ENCODE data around the gene MYL5. TPM values are rescaled to one million over a fixed set of nuclear protein-coding genes. Genes with fewer than 3 reads are reported as not detected.

Gene MYL5
- total and polyA plus RNA-seq, 2 of the 4 experiments (the other 2 are of a cell fraction): 9.1 to 16.0 TPM

GRCh38 chr4:709348-709747 is 35.0 kb downstream of the MYL5 start:
- Histone ChIP-seq H2BK5ac (ENCODE audit: low read depth, low read length, poor library complexity, severe bottlenecking) (no peak overlapping the region), H2BK120ac (ENCODE audit: low read depth, low read length) (no peak overlapping the region), H3K56ac (ENCODE audit: extremely low read depth, insufficient read depth, low read length) (no peak overlapping the region), H2BK15ac (ENCODE audit: low read depth, low read length) (no peak overlapping the region), H3K36me3 (ENCODE audit: control insufficient read depth, insufficient read depth, low read length) (peaks cover 12% of the 10 kb centered on the region), H2AFZ (replicated peaks; ENCODE audit: low read length, poor library complexity) (no peak overlapping the region), H3K9ac (ENCODE audit: low read depth, low read length) (no peak overlapping the region), H3K4me2 (ENCODE audit: low read depth, low read length) (no peak overlapping the region), H4K5ac (ENCODE audit: low read depth, low read length) (no peak overlapping the region), H4K8ac (ENCODE audit: low read depth in 2 of 2, low read length in 2 of 2) (no peak overlapping the region), H3K9me3 (ENCODE audit: control insufficient read depth, insufficient read depth, low read length) (no peaks in the 10 kb centered on the region), H3K27ac (ENCODE audit: insufficient read depth, low read length) (no peak overlapping the region), H3K4me3 (ENCODE audit: insufficient read depth, low read depth, low read length) (no peak overlapping the region), H2BK20ac (ENCODE audit: low read depth, low read length) (no peak overlapping the region), H4K91ac (ENCODE audit: insufficient read depth, low read depth, low read length) (no peak overlapping the region), H2AK9ac (replicated peaks; ENCODE audit: low read depth, low read length, poor library complexity) (no peak overlapping the region), H3K18ac (ENCODE audit: low read depth, low read length) (no peak overlapping the region), H3K79me1 (ENCODE audit: low read depth in 1 of 2, low read length in 2 of 2) (peaks cover 15 to 44% of the 10 kb centered on the region in 2 experiments; a peak in 3 of 4 replicates), H3K27me3 (ENCODE audit: control insufficient read depth, insufficient read depth, low read length) (no peaks in the 10 kb centered on the region), H3K14ac (replicated peaks; ENCODE audit: low read depth, low read length) (no peak overlapping the region), H3K4me1 (ENCODE audit: control insufficient read depth, insufficient read depth, low read length) (peaks cover 14% of the 10 kb centered on the region; the same call in 1 of the 2 replicates), H3K23ac (ENCODE audit: low read depth, low read length) (no peak overlapping the region), H3K4ac (ENCODE audit: low read depth, low read length) (no peak overlapping the region), H4K20me1 (ENCODE audit: insufficient read depth, low read length) (peaks cover 58% of the 10 kb centered on the region), H3K9me1 (ENCODE audit: insufficient read depth, low read length) (peaks cover 14% of the 10 kb centered on the region), H2AK5ac (ENCODE audit: low read depth, low read length) (no peak overlapping the region)
- ChIA-PET CTCF (interaction anchor here (1.1 kb wide), 1 partner anchor 28 kb away, joined by 3 read pairs; no protein-coding TSS in a partner anchor), POLR2A (ENCODE audit: unreplicated experiment) (interaction anchor here (0.5 kb wide), 1 partner anchor 268 kb away, joined by 5 read pairs; no protein-coding TSS in a partner anchor)
- in situ Hi-C loops (cut with MboI; ENCODE audit: low sequenced_read_pairs): no loop called here
- no peak for TF ChIP-seq NFE2L2 (IDR thresholded peaks at IDR 0.05; ENCODE audit: low read depth, low read length)
- no peak for TF ChIP-seq POLR2A (IDR thresholded peaks at IDR 0.05; ENCODE audit: low read depth, low read length)
- no peak for TF ChIP-seq MXI1 (IDR thresholded peaks at IDR 0.05; ENCODE audit: borderline replicate concordance, low read depth, low read length)
- TF ChIP-seq RAD21 (IDR thresholded peaks at IDR 0.05; ENCODE audit: low read length): no peak
- TF ChIP-seq SMC3 (IDR thresholded peaks at IDR 0.05; ENCODE audit: low read depth, low read length): no peak
- TF ChIP-seq, protein P1, sequence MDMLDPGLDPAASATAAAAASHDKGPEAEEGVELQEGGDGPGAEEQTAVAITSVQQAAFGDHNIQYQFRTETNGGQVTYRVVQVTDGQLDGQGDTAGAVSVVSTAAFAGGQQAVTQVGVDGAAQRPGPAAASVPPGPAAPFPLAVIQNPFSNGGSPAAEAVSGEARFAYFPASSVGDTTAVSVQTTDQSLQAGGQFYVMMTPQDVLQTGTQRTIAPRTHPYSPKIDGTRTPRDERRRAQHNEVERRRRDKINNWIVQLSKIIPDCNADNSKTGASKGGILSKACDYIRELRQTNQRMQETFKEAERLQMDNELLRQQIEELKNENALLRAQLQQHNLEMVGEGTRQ (IDR thresholded peaks at IDR 0.05; ENCODE audit: low read depth, low read length): no peak
- TF ChIP-seq FOS (IDR thresholded peaks at IDR 0.05; ENCODE audit: low read depth, low read length): no peak
- no peak for TF ChIP-seq MAZ (IDR thresholded peaks at IDR 0.05; ENCODE audit: borderline replicate concordance, low read depth, low read length)
- TF ChIP-seq CTCF (conservative IDR thresholded peaks at IDR 0.05; ENCODE audit: low read depth, low read length): no peak
- TF ChIP-seq, protein P2, sequence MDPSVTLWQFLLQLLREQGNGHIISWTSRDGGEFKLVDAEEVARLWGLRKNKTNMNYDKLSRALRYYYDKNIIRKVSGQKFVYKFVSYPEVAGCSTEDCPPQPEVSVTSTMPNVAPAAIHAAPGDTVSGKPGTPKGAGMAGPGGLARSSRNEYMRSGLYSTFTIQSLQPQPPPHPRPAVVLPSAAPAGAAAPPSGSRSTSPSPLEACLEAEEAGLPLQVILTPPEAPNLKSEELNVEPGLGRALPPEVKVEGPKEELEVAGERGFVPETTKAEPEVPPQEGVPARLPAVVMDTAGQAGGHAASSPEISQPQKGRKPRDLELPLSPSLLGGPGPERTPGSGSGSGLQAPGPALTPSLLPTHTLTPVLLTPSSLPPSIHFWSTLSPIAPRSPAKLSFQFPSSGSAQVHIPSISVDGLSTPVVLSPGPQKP (IDR thresholded peaks at IDR 0.05; ENCODE audit: borderline replicate concordance, low read depth, low read length): no peak
- TF ChIP-seq RCOR1 (IDR thresholded peaks at IDR 0.05; ENCODE audit: insufficient replicate concordance, low read length): no peak
- no peak for TF ChIP-seq MAFK (IDR thresholded peaks at IDR 0.05; ENCODE audit: low read depth, low read length)
- no peak for TF ChIP-seq CHD1 (IDR thresholded peaks at IDR 0.05; ENCODE audit: low read depth, low read length)
- no peak for TF ChIP-seq CEBPB (IDR thresholded peaks at IDR 0.05; ENCODE audit: low read depth, low read length)
- no peak for TF ChIP-seq BHLHE40 (IDR thresholded peaks at IDR 0.05; ENCODE audit: low read depth, low read length)
- no peak for TF ChIP-seq RFX5 (IDR thresholded peaks at IDR 0.05; ENCODE audit: low read depth, low read length)
- dilution Hi-C loops (cut with HindIII; ENCODE audit: low sequenced_read_pairs, unreplicated experiment): no loop called here
- no TSS peak for BruUV-seq (replicated peaks)
- 100% methylated on average over 2 of the region's 6 CpGs; no CpG with 5 or more reads in 1 of the 2 experiments for WGBS, 2 experiments (ENCODE audit: extremely low coverage in 2 of 2, insufficient read length in 1 of 2)
- no peak for DNase-seq
- intact Hi-C loops (cut with micrococcal nuclease): no loop called here
- no peak for ATAC-seq (ENCODE audit: low read depth)

Measured in IMR-90 (cell line).